ENCODE results near the gene CBY3.
"Not testable (repeated sequence)": the region's sequence is repeated elsewhere in the genome, so short reads cannot be mapped to it uniquely, and the experiment has no call there.

DNA sequence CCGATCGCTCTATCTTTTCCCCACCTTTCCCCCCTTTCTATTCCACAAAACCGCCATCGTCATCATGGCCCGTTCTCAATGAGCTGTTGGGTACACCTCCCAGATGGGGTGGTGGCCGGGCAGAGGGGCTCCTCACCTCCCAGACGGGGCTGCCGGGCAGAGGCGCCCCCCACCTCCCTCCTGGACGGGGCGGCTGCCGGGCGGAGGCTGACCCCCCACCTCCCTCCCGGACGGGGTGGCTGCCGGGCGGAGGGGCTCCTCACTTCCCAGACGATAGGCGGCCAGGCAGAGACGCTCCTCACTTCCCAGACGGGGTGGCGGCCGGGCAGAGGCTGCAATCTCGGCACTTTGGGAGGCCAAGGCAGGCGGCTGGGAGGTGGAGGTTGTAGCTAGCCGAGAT lies 30.6 kb downstream of the CBY3 start:
- TF ChIP-seq FOSL2 (CRISPR knock-in tag; IDR thresholded peaks at IDR 0.05); CTCF (CRISPR knock-in tag; IDR thresholded peaks at IDR 0.05); THAP11 (CRISPR knock-in tag; IDR thresholded peaks at IDR 0.05); POLR2A (IDR thresholded peaks at IDR 0.05; ENCODE audit: insufficient read depth in 1 of 2, low read depth in 2 of 2, low read length in 2 of 2); KDM3A (CRISPR knock-in tag; IDR thresholded peaks at IDR 0.05; ENCODE audit: low read depth); ZNF530 (CRISPR knock-in tag; IDR thresholded peaks at IDR 0.05; ENCODE audit: low read depth); ZNF670 (CRISPR knock-in tag; IDR thresholded peaks at IDR 0.05; ENCODE audit: borderline replicate concordance); SKI (IDR thresholded peaks at IDR 0.05; ENCODE audit: partially characterized antibody); ZNF326 (CRISPR knock-in tag; IDR thresholded peaks at IDR 0.05; ENCODE audit: borderline replicate concordance); ADNP (CRISPR knock-in tag; IDR thresholded peaks at IDR 0.05): not testable (repeated sequence)
- TF ChIP-seq, protein P1, sequence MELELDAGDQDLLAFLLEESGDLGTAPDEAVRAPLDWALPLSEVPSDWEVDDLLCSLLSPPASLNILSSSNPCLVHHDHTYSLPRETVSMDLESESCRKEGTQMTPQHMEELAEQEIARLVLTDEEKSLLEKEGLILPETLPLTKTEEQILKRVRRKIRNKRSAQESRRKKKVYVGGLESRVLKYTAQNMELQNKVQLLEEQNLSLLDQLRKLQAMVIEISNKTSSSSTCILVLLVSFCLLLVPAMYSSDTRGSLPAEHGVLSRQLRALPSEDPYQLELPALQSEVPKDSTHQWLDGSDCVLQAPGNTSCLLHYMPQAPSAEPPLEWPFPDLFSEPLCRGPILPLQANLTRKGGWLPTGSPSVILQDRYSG (CRISPR knock-in tag; IDR thresholded peaks at IDR 0.05), result not testable (repeated sequence)
- TF ChIP-seq, protein P2, sequence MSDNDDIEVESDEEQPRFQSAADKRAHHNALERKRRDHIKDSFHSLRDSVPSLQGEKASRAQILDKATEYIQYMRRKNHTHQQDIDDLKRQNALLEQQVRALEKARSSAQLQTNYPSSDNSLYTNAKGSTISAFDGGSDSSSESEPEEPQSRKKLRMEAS (IDR thresholded peaks at IDR 0.05), result not testable (repeated sequence)

Data from HepG2 (cell line).